ENCODE measurements around the gene CRB1. TPM values are rescaled to one million over a fixed set of nuclear protein-coding genes. Genes with fewer than 3 reads are reported as not detected.

Gene CRB1
- total RNA-seq, 1 donor from 2014 or later = 2.6 TPM

DNA sequence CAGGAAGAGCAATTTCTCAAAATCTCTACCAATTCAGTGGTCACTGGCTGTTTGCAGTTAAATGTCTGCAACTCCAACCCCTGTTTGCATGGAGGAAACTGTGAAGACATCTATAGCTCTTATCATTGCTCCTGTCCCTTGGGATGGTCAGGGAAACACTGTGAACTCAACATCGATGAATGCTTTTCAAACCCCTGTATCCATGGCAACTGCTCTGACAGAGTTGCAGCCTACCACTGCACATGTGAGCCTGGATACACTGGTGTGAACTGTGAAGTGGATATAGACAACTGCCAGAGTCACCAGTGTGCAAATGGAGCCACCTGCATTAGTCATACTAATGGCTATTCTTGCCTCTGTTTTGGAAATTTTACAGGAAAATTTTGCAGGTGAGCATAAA lies 167.2 kb downstream of the CRB1 start:
- Histone ChIP-seq H3K9ac (no peak overlapping the region), H3K4me2 (no peak overlapping the region)
- H3K27me3 Mint-ChIP-seq (ENCODE audit: insufficient read depth, low read depth) = no peaks in the 10 kb centered on the region

DNA sequence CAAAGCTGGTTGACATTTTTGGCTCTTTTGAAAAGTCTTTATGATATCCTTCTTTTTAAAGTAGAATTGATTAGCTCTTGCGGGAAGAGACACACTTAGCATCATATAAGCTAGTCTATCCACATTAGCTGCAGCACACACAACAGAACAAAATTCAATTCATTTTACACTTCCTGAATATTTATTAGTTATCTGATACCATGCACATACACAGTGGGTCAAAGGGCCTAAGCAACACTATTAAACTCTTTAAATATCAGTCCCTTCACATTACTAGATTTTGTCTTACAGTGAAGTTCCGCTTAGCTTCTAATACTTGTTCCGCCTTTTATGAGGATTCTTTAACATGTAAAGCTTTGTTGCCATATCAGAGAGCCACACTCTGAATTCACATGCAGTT lies 169.5 kb downstream of the CRB1 start:
- Mint-ChIP-seq H3K27me3 (ENCODE audit: insufficient read depth, low read depth) (no peaks in the 10 kb centered on the region), H3K9me3 (no peaks in the 10 kb centered on the region), H3K27ac (no peak overlapping the region), H3K36me3 (no peaks in the 10 kb centered on the region), H3K4me3 (no peak overlapping the region), H3K4me1 (peaks cover 29% of the 10 kb centered on the region)
- Histone ChIP-seq H2AFZ (replicated peaks) (no peak overlapping the region), H3K9ac (no peak overlapping the region), H3K27ac (no peak overlapping the region), H3K4me1 (no peaks in the 10 kb centered on the region), H3K27me3 (no peaks in the 10 kb centered on the region), H3F3A (ENCODE audit: low read depth) (no peaks in the 10 kb centered on the region), H3K4me3 (no peak overlapping the region), H4K20me1 (ENCODE audit: low read depth) (no peaks in the 10 kb centered on the region), H3K79me2 (ENCODE audit: low read depth) (no peaks in the 10 kb centered on the region), H3K36me3 (no peaks in the 10 kb centered on the region), H3K4me2 (no peak overlapping the region), H3K9me3 (ENCODE audit: low read depth) (no peaks in the 10 kb centered on the region)
- no peak for TF ChIP-seq EZH2phosphoT487 (IDR thresholded peaks at IDR 0.05)
- TF ChIP-seq, protein P1, sequence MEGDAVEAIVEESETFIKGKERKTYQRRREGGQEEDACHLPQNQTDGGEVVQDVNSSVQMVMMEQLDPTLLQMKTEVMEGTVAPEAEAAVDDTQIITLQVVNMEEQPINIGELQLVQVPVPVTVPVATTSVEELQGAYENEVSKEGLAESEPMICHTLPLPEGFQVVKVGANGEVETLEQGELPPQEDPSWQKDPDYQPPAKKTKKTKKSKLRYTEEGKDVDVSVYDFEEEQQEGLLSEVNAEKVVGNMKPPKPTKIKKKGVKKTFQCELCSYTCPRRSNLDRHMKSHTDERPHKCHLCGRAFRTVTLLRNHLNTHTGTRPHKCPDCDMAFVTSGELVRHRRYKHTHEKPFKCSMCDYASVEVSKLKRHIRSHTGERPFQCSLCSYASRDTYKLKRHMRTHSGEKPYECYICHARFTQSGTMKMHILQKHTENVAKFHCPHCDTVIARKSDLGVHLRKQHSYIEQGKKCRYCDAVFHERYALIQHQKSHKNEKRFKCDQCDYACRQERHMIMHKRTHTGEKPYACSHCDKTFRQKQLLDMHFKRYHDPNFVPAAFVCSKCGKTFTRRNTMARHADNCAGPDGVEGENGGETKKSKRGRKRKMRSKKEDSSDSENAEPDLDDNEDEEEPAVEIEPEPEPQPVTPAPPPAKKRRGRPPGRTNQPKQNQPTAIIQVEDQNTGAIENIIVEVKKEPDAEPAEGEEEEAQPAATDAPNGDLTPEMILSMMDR (IDR thresholded peaks at IDR 0.05) = no peak
- no peak for TF ChIP-seq EZH2 (IDR thresholded peaks at IDR 0.05)
- no peak for DNase-seq (ENCODE audit: low spot score)

More for the DNA sequence above, 167.2 kb downstream of the CRB1 start:
- Mint-ChIP-seq H3K9me3 (no peaks in the 10 kb centered on the region), H3K4me3 (no peak overlapping the region), H3K36me3 (no peaks in the 10 kb centered on the region), H3K4me1 (peaks cover 23% of the 10 kb centered on the region), H3K27ac (no peak overlapping the region)
- Histone ChIP-seq H3K4me1 (no peaks in the 10 kb centered on the region), H3K9me3 (ENCODE audit: low read depth) (no peaks in the 10 kb centered on the region), H4K20me1 (ENCODE audit: low read depth) (no peaks in the 10 kb centered on the region), H3K27ac (no peak overlapping the region), H3K36me3 (no peaks in the 10 kb centered on the region), H3K79me2 (ENCODE audit: low read depth) (no peaks in the 10 kb centered on the region), H3F3A (ENCODE audit: low read depth) (no peaks in the 10 kb centered on the region), H3K27me3 (no peaks in the 10 kb centered on the region), H3K4me3 (no peak overlapping the region), H2AFZ (replicated peaks) (no peak overlapping the region)
- no peak for TF ChIP-seq EZH2phosphoT487 (IDR thresholded peaks at IDR 0.05)
- no peak for TF ChIP-seq EZH2 (IDR thresholded peaks at IDR 0.05)
- TF ChIP-seq, protein P1 (IDR thresholded peaks at IDR 0.05) = no peak
- DNase-seq (ENCODE audit: low spot score) = peak; percentile 56

DNA sequence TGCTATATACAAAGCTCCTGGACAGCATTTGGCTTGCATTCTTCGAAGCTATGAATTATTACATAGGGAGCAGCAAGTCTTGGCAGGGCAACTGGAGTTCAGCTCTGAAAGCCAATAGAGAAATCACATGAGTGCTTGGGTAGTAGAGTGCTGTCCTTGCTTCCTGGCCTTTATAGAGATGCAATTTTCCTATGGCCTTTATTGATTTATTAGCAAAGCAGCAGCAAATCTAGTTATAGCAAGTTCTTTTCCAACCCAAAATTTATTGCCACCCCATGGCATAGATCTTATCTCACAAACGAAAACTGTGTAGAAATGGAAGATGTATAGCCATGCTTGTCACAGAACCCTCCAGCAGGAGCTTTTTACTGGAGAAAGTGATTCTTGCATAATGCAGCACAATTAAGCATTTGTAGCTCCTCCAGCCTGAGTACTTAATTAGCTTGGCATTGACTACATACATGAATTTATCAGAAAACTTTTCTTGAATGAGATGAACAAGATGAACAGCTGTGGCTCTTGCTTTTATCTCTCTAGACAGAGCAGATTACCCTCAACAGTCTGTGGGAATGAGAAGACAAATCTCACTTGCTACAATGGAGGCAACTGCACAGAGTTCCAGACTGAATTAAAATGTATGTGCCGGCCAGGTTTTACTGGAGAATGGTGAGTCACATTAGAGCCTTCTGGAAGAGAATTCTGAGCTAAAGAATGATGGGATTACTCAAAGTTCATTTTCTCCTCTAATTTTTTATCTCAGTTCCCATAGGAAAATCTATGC lies 170.1 kb downstream of the CRB1 start:
- DNase-seq (ENCODE audit: low spot score) = no peak
- Histone ChIP-seq H3K4me1 (no peaks in the 10 kb centered on the region), H3K36me3 (no peaks in the 10 kb centered on the region), H3K9ac (no peak overlapping the region), H3K4me3 (no peak overlapping the region), H3K9me3 (ENCODE audit: low read depth) (no peaks in the 10 kb centered on the region), H3K4me2 (no peak overlapping the region), H2AFZ (replicated peaks) (peak overlapping the region; percentile 26), H3K27me3 (no peaks in the 10 kb centered on the region), H3K27ac (no peak overlapping the region), H3K79me2 (ENCODE audit: low read depth) (no peaks in the 10 kb centered on the region), H3F3A (ENCODE audit: low read depth) (no peaks in the 10 kb centered on the region), H4K20me1 (ENCODE audit: low read depth) (no peaks in the 10 kb centered on the region)
- Mint-ChIP-seq H3K27ac (no peak overlapping the region), H3K9me3 (no peaks in the 10 kb centered on the region), H3K4me1 (peaks cover 29% of the 10 kb centered on the region), H3K27me3 (ENCODE audit: insufficient read depth, low read depth) (no peaks in the 10 kb centered on the region), H3K36me3 (no peaks in the 10 kb centered on the region), H3K4me3 (no peak overlapping the region)
- TF ChIP-seq EZH2 (IDR thresholded peaks at IDR 0.05) (no peak), EZH2phosphoT487 (IDR thresholded peaks at IDR 0.05) (no peak)
- TF ChIP-seq, protein P1 (IDR thresholded peaks at IDR 0.05) = no peak

Measured in neural progenitor cell (in vitro differentiated cells).